Retinal pigment epithelial cell (primary cell): ENCODE data around the gene INSIG1.

Experiments
- DNase-seq: peaks from one replicate; pipeline ENCODE4 v3.0.0-alpha.2; 2010; ENCODE audit warnings: low read depth
- H3K4me3 ChIP-seq: 2 replicates; pipeline ENCODE4 v1.5.1; 2011; ENCODE audit warnings: mild to moderate bottlenecking, low read length, control low read depth, moderate library complexity
- TF ChIP-seq, protein P1 (sequence below): conservative IDR thresholded peaks from 2 replicates; pipeline ENCODE4 v1.5.1; 2011; ENCODE audit warnings: low read depth, low read length, control low read depth, inconsistent platforms

The INSIG1 gene

GRCh38 chr7:155344270-155344617 is 46.6 kb downstream of the INSIG1 start:
- no peak for DNase-seq
- TF ChIP-seq, protein P1, sequence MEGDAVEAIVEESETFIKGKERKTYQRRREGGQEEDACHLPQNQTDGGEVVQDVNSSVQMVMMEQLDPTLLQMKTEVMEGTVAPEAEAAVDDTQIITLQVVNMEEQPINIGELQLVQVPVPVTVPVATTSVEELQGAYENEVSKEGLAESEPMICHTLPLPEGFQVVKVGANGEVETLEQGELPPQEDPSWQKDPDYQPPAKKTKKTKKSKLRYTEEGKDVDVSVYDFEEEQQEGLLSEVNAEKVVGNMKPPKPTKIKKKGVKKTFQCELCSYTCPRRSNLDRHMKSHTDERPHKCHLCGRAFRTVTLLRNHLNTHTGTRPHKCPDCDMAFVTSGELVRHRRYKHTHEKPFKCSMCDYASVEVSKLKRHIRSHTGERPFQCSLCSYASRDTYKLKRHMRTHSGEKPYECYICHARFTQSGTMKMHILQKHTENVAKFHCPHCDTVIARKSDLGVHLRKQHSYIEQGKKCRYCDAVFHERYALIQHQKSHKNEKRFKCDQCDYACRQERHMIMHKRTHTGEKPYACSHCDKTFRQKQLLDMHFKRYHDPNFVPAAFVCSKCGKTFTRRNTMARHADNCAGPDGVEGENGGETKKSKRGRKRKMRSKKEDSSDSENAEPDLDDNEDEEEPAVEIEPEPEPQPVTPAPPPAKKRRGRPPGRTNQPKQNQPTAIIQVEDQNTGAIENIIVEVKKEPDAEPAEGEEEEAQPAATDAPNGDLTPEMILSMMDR = no peak
- H3K4me3 ChIP-seq = no peak overlapping the region

DNA sequence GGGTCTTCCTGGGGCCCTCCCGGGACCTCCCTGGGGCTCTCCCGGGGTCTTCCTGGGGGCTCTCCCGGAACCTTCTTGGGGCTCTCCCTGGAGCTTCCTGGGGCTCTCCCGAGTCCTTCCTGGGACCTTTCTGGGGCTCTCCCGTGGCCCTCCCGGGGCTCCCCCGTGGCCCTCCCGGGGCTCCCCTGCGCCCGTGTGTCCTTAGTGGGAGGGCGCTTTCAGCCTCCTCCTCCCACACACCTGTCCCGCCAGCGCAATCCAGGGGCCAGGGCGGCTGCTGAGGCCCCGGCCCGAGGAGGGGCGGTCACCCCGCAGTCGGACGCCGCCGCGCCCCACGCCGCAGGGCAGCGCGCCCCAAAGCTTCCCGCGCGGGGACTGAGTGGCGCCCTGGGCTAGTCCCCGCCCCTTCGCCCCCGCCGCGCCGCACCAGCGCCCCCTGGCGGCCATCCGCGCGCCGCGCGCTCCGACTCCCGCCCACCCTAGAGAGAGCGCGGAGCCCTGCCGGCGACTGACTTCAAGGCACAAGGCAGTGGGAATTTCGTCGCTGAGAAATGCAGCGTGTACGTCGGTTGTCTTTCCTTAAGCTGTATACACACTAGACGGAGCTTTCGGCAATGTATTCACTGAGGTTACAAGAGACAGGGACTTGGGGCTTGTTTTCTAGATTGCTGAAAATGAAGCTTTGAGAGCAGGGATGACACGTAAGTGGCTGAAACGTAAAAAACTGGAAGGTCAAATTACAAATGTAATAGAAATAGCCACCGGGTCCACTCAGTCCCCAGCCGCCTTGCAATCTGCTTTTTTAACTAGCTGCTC is 47.1 kb downstream of the INSIG1 start:
- peak; percentile 14 for DNase-seq
- no peak overlapping the region for H3K4me3 ChIP-seq
- TF ChIP-seq, protein P1 = peak; percentile 60

- DNase-seq = no peak
- H3K4me3 ChIP-seq = no peak overlapping the region
- TF ChIP-seq, protein P1 = no peak
Measured at GRCh38 chr7:155345490-155345889, 47.8 kb downstream of the INSIG1 start.

- H3K4me3 ChIP-seq = no peak overlapping the region
- TF ChIP-seq, protein P1 = no peak
- DNase-seq = no peak
Measured at GRCh38 chr7:155346285-155346684, 48.6 kb downstream of the INSIG1 start.

- DNase-seq = no peak
- no peak overlapping the region for H3K4me3 ChIP-seq
- TF ChIP-seq, protein P1 = no peak
Measured at GRCh38 chr7:155348806-155349205, 51.1 kb downstream of the INSIG1 start.

DNA sequence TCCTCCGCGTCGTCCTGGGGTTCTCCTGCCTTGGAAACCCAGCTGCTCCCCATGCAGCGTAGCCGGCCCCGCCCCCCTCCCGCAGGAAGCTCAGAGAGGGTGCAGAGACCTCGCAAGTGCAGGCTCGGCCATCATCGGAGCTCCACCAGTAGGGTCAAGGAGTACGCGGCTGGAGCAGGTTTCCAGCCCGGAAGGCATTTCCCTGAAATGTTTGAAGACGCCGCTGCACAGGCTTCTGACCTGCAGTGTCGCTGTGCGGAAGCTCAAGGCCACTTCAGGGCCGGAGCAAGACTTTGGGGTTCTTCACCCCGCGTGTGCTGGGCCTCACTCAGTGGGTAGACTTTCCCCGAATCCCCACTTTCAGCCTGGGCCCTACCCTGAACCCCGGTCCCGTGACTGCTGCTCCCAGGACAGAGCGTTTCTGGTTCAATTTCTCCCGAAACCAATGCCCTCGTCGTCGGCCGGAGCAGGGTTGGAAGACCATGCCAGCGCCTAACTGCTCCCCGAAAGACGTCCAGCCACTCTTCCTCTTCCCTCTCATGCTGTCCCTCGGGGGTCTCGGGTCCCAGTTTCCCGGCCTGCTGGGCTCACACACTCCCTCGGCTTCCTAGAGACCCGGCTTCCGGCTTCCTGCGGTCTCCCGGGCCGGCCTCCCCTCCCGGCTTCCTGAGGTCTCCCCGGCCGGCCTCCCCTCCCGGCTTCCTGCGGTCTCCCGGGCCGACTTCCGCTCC is 52.1 kb downstream of the INSIG1 start:
- TF ChIP-seq, protein P1 = no peak
- no peak overlapping the region for H3K4me3 ChIP-seq
- DNase-seq = no peak
